ENCODE results near the gene ZNF276.

ZNF276 gene

DNA sequence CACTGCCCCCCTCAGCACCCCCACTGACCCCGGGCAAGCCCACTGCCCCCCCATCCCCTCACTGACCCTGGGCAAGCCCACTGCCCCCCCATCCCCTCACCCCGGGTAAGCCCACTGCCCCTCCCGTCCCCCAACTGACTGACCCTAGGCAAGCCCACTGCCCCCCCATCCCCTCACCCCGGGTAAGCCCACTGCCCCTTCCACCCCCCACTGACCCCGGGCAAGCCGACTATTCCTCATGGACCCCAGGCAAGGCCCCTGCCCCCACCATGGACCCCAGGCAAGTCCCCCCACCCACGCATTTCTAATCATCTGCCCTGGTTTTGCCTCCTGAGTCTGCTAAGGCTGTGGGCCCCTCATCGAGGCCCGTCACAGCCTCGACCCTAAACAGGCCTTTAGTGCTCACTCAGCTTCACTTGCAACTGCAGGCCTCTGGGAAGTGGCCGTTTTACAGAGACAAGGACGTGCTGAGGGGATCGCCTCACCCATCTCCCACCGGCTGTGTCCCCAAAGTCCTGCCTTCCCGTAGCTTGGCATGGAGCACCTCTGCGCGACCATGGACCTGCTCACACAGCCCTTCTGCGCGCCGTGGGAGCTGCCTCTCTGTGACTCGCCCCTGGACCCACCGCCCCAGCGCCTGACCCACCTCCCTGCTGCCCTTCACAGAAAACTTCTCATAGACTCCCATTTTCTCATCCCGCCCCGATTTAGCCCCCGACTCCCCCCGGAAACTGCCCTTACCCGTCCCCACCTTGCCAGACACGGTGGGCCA is 4.2 kb upstream of the ZNF276 start:
- FAIRE-seq, result no peak

DNA sequence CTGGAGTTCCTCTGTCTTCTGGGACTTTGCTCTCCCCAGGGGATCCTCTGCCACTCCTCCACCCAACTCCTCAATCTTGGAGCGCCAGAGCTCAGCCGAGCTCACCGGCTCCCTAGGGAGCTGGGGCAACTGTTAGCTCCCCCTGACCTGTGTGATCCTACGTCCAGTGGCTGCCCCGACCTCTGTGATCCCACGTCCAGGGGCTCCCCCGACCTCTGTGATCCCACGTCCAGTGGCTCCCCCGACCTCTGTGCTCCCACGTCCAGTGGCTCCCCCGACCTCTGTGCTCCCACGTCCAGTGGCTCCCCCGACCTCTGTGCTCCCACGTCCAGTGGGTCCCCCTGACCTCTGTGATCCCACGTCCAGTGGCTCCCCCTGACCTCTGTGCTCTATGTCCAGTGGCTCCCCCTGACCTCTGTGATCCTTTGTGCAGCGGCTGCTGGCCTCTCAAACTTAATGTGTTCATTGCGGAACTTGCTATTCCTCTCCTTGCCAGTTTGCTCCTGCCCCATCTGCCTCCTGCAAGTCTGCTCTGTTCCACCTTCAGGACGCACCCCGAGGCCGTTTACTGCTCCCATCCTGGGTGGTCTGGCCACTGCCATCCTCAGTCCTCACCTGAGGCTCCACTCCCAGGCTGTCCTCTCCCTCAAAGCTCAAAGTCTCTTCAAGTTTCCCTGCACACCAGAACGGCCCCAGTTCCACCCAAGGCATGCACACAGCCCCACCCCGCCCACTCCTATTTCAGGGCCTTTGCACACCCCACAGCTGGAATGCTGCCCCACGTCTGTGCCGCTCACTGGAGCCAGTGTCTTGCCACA is 3.4 kb upstream of the ZNF276 start:
- no peak for FAIRE-seq

DNA sequence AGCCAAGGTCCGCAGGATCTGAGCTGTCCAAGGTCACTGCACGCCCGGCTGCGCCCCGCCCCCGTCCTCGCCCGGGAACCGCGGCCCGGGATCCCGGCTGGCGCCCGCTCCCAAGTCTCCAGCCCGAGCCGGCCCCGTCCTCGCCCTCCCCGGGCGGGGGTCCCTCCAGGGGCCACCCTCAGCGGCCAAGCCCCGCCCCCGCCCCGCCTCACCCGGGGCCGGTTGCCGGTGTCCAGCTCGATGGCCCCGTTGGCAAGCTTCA is 855 bp upstream of the ZNF276 start:
- no peak for FAIRE-seq

DNA sequence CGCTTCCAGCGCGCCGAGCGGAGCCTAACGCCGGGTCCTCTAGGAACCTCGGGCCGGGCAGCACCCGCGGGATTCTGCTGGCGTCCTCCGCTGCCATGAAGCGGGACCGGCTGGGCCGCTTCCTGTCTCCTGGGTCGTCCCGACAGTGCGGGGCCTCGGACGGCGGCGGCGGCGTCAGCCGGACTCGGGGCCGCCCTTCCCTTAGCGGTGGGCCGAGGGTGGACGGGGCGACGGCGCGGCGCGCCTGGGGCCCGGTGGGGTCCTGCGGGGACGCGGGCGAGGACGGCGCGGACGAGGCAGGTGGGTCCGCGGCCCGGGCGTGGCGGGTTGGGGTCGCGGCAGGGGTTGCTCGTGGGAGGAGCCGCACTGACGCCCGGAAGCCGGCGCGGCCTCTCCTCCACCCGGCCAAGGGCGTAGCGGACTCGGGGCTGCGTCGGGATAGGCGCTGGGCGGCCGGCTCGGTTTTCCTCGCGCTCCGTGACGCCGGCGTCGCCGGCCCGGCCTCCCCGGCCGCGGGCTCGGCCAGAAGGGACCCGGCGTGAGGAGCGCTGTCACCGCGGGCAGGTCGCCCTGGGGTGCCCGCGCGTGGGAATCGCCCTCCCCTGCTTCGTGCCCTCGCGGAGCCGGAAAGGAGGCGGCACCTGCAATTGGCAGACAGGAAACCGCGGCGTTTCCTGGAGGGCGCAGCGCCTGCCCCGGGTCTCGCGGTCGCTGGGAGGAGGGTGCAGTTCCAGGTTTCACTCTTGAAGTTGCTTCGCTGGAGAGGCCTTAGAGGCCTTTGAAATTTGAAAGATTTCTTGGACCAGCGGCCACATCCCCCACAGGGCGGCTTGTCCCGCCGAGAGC is 432 bp downstream of the ZNF276 start:
- FAIRE-seq, result no peak

DNA sequence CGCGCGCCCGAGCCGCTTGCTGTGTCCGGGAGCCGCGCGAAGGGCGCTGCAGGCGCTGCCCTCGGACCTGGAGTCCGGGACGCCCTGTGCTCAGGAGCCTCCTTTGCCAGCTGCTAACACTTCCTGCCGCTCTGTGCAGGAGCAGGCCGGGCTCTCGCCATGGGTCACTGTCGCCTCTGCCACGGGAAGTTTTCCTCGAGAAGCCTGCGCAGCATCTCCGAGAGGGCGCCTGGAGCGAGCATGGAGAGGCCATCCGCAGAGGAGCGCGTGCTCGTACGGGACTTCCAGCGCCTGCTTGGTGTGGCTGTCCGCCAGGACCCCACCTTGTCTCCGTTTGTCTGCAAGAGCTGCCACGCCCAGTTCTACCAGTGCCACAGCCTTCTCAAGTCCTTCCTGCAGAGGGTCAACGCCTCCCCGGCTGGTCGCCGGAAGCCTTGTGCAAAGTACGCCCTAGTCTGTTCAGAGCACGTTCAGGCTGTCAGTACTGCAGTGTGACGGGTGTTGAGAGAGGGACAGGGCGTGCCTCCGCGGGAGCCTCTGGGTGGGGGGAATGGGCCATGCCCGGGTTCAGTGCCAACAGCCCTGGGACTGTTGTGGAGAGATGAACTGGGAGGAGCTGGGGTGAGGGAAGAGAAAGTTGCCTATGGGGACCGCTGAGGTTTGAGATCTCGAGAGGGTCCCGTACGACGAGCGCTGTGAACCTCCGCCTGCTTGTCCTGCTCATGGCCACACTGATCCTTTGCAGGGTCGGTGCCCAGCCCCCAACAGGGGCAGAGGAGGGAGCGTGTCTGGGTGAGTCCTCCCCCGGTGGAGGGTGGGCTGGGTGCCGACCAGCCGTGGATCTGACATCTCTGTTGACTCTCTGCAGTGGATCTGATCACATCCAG is 1.3 kb downstream of the ZNF276 start:
- FAIRE-seq, result no peak

DNA sequence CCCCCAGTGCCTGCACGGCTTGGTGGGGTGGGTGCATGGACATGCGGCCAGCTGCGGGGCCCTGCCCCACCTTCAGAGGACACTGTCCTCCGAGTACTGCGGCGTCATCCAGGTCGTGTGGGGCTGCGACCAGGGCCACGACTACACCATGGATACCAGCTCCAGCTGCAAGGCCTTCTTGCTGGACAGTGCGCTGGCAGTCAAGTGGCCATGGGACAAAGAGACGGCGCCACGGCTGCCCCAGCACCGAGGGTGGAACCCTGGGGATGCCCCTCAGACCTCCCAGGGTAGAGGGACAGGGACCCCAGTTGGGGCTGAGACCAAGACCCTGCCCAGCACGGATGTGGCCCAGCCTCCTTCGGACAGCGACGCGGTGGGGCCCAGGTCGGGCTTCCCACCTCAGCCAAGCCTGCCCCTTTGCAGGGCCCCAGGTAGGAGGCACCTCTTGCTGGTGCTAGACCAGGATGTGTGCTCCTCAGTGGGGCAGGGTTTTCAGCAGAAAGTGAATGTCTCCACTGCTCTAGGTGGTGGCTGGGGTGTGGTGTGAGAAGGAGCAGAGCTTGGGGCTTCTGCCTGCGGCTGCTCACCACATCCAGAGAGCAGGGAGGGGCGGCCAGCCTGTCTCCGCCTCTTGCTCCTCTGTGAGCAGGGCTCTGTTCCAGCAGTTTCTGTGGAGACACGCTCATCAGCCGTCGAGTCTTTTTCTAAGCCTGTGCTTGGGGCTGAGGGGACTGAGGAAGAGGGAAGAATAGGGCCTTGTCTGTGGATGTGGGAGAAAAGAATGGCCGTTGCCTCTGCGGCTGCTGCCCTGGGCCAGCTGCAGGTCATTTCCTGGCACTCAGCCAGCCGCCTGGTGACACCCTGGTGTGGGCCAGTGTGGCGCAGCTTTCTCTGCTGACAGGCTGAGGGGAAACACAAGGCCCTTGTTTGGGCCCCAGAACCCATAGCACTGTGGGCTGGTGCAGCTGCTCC is 2.2 kb downstream of the ZNF276 start:
- no peak for FAIRE-seq

DNA sequence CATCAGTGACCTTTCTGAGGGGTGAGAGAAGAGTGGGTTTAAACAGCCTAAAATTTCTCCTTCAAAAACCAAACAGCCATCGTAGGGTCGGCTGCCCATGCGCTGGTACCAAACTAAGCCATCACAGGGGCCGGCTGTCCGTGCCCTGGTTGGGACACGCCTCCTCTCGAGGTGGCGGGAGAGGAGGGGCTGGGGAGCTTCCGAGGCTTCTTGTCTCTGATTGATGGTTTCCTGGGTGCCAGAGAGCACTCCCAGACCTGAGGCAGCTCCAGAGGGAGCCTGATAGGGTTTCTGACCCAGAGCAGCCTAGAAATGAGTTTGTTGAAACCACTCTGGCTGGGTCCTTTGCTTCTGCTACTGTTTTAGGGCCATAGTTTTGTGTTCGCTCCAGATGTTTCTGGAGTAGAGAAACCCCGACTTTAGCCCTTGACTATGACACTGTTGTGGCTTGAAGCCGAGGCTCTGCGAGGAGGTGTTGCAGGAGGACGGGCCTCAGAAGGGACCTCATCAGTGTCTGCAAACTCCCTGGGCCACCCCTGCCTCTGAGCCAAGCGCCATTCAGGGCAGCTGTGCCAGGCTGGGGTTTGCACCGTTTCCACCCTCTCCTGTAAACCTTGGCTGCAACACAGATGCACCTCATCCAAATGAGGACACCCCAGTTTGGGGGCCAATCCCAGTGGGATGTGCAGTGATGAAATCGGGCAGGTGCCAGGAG is 6.2 kb downstream of the ZNF276 start:
- no peak for FAIRE-seq

DNA sequence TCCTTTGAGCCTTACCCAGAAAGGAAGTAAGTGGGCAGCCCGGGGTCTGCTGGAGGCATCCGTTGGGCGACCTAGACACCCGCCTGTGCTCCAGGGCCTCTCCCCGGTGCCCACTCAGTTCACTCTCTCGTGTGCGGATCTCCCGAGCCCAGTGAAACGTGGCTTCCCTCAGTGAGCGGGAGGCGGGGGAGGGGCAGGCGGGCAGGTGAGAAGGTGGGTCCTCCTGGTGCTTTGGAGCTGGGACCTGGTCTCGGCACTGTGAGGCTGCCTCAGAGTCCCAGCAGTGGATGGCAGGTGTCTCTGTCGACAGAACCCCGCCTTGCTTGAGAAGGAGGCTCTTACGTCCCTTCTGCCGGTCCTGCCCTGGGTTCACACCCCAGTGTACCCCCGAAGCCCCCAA is 8.0 kb downstream of the ZNF276 start:
- FAIRE-seq, result no peak

DNA sequence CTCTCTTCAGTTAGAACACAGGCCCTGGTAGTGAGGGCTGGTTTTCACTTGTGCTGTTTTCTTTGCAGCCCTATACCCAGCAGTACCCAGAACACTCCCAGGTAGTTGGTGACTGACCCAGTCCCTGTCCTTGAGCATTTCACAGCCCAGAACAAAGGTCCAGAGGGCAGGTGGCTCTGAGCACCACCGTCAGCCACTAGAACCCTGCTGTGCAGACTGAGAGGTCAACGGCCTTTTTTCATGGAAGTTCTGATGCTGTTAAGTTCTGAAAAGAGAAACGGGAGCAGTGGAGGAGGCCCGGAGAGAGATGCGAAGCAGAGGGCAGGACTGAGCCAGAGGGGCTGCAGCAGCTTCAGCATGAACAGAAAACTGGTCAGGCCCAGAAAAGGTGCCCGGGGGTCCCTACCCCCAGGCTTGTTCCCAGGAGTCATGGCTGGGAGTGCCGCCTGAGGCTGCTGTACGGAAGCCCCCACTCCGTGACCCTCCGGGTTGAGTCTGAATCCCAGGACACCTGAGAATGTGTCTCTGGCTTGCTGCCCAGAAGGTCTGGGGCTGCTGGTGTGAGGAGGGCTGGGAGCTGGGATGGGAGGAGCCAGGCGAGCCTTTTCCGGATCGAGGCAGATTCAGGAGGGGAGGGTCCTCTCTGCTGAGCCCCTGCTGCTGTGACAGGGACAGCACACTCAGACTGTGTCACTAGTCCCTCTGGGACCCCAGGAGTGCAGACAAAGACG is 8.7 kb downstream of the ZNF276 start:
- FAIRE-seq, result no peak

DNA sequence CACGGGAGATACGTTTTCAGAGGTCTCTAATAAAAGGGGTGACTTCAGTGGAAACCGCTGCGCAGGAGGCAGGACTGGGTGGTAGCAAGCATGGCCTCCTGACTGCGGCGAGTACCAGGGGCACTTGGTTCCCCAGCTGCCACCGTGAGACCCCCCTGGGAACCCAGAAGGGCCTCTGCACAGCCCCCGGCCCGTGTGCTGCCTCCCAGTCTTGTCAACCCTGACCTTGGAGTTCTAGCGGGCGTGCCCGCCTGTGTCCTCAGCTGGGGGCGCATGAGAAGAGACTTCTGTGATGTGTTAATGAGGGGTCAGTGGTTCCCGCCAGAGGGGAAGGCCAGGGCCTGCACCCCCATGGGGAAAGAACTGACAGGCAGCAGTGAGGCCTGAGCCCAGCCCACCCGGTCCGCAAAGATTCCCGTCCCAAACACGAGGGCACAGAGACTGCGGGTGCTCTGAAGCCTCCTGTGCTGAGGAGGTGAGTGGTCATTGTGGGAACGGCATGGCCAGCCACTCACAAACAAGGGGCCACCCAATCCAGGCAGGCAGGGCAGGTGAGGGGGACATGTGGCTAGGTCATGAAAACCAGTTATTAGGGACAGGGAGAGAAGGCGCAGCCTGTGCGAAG is 9.4 kb downstream of the ZNF276 start:
- no peak for FAIRE-seq

DNA sequence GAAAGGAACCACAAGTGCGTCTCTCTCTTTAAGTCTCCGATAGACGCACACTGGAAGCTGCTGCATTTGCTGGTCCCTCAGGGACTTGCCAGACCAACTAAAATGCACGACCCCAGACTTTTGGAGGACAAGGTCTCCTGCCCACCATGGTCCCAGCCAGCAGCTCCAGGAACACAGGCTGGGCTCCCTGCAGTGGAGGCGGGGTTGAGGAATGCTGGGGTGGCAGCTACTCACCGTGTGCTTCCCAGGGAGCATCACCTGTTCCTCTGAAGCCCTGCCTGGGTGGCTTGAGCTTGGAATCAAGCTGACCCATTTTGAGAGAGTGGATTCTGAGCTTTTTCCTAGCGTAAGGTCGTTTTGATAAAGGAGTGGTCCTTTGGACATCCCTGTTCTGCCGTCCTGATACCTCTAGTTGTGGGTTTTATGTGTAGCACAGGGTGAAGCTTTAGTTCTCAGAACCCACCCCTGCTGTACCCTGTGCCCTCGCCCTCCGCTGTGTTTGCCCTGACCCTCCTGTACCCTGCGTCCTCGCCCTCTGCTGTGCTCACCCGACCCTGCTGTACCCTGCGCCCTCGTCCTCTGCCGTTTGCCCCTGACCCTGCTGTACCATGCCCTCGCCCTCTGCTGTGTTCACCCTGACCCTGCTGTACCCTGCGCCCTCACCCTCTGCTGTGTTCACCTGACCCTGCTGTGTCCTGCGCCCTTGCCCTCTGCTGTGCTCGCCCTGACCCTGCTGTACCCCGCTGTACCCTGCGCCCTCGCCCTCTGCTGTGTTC is 11.0 kb downstream of the ZNF276 start:
- no peak for FAIRE-seq

DNA sequence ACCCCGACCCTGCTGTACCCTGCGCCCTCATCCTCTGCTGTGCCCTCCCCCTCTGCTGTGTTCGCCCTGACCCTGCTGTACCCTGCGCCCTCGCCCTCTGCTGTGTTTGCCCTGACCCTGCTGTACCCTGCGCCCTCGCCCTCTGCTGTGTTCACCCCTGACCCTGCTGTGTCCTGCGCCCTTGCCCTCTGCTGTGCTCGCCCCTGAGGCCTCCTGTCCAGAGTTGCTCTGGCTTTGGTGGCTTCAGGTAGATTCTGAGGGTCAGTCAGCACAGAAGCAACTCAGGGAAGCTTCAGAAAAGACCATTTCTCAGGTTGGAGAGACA is 11.5 kb downstream of the ZNF276 start:
- no peak for FAIRE-seq

DNA sequence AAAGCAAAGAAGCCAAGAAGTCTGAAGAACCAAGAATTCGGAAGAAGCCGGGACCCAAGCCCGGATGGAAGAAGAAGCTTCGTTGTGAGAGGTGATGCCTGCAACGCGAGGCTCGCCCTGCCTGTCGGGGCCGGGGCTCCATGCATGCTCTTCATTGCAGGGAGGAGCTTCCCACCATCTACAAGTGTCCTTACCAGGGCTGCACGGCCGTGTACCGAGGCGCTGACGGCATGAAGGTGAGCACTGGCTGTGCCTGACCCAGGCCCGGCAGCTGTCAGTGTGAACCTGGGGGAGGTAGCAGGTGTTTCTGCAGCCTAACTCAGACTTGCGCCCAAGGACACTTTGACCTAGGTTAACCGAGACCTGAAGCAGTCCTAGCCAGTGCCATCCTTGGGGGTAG is 12.0 kb downstream of the ZNF276 start:
- FAIRE-seq, result no peak

DNA sequence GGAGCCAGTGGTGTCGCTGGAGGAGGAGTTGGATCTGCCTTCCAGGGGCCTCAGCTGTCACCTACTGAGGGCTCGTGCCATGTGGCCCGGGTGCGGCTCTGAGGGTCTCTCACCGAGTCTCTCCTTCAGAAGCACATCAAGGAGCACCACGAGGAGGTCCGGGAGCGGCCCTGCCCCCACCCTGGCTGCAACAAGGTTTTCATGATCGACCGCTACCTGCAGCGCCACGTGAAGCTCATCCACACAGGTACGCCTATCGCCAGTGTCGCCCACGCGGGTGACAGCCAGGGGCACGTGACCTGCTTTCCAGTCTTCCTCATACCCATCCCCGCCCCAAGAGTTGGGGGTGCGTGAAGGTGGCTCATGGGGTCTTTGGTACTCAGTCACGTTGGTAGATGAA is 12.5 kb downstream of the ZNF276 start:
- FAIRE-seq, result no peak

DNA sequence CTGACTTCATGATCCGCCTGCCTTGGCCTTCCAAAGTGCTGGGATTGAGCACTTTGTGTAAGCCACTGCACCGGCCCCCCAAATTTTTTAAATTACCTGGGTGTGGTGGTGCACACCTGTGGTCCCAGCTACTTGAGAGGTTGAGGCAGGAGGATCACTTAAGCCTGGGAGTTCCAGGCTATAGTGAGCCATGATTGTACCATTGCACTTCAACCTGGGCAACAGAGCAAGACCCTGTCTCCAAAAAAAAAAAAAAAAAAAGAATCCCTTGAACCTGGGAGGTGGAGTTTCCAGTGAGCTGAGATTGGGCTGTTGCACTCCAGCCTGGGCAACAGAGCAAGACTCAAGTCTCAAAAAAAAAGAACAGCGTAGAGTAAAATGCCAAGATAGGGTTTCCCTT is 15.2 kb downstream of the ZNF276 start:
- FAIRE-seq, result no peak

DNA sequence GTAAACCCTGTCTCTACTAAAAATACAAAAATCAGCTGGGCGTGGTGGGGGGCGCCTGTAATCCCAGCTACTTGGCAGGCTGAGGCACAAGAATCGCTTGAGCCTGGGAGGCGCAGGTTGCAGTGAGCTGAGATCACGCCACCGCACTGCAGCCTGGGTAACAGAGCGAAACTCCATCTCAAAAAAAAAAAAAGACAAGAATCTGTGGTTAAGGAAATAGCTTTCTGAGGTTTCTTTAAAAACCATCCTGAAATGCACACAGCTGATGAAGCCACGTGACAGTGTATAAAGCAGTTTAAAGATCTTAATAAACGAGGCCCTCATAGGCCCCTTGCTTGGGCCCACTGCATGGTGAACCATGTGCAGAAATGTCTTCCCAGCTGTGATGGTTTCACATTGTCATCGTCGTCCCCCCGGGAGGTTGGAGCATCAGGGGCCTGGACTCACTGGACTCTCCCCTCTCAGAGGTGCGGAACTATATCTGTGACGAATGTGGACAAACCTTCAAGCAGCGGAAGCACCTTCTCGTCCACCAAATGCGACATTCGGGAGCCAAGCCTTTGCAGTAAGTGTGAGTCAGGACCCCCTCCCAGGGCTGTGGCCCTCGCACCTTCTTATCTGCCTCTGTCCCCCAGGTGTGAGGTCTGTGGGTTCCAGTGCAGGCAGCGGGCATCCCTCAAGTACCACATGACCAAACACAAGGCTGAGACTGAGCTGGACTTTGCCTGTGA is 16.2 kb downstream of the ZNF276 start:
- no peak for FAIRE-seq

DNA sequence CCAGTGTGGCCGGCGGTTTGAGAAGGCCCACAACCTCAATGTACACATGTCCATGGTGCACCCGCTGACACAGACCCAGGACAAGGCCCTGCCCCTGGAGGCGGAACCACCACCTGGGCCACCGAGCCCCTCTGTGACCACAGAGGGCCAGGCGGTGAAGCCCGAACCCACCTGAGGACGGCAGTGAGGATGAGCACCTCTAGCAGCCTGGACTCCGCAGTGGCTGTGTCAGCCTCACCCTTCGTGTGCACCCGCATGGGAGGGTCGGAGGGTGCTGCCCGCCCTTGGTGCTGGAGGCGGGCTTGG is 16.7 kb downstream of the ZNF276 start:
- no peak for FAIRE-seq
